Gastroesophageal sphincter (tissue), 3 donors: ENCODE measurements around the gene LELP1.
"Not testable (repeated sequence)": the region's sequence is repeated elsewhere in the genome, so short reads cannot be mapped to it uniquely, and the experiment has no call there.

Experiments used
- EP300 ChIP-seq: sonication (generic); formaldehyde crosslinking; IDR thresholded peaks from one replicate; pipeline ENCODE4 v1.6.1; 2017; ENCODE audit warnings: antibody characterized with exemption, mild to moderate bottlenecking
- POLR2A ChIP-seq, 2 donors: fragments of 450-650 bp; IDR thresholded peaks; one replicate each; pipeline ENCODE4 v1.6.1; 2017; ENCODE audit warnings: antibody characterized with exemption in 2 of 2, mild to moderate bottlenecking in 2 of 2, moderate library complexity in 1 of 2
- POLR2AphosphoS5 ChIP-seq: sonication (generic); formaldehyde crosslinking; IDR thresholded peaks from one replicate; pipeline ENCODE4 v1.6.1; 2017; ENCODE audit warnings: antibody characterized with exemption
- TF ChIP-seq, protein P1 (sequence below), 4 experiments: fragments of 200-600 bp in 2 of 4; fragments of 450-650 bp in 2 of 4; sonication (generic) in 1 of 4; IDR thresholded peaks; one replicate each; pipeline ENCODE4 v1.5.1; 2017 to 2019; ENCODE audit warnings: antibody characterized with exemption in 4 of 4, mild to moderate bottlenecking in 2 of 4, moderate library complexity in 2 of 4

DNA sequence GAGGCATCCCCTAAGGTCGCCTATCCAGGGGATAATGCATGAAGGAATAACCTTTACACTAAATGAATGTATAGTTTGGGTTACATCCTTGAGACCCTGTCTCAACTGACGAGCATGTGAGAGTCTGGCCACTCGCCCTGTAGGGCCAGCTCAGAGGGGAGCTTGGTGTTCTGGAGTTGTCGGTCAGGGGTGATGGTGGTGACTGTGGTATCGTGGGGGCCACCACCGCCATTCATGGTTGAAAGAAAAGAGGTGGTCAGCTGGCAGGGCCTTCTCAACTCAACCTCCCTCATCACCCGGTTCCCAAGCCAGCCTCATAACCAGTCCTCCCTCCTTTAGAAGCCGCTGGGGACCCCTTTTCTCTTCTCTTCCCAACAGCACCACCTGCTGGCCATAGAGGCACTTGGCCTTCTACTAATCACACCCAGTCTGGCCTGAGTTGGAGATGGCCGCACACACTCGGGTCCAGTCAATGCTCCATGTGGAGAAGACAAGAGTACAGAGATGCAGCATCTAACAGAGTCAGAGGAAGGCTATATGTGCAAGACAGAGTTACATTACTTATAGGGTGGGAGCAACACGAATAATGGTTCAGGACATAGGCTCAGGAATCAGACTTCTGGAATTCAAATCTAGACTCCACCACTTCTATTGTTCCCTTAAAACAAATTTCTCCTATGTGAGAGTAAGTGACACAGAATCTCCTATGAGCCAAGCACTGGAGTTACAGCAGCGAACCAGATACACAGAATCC lies 26.0 kb downstream of the LELP1 start:
- TF ChIP-seq, protein P1, sequence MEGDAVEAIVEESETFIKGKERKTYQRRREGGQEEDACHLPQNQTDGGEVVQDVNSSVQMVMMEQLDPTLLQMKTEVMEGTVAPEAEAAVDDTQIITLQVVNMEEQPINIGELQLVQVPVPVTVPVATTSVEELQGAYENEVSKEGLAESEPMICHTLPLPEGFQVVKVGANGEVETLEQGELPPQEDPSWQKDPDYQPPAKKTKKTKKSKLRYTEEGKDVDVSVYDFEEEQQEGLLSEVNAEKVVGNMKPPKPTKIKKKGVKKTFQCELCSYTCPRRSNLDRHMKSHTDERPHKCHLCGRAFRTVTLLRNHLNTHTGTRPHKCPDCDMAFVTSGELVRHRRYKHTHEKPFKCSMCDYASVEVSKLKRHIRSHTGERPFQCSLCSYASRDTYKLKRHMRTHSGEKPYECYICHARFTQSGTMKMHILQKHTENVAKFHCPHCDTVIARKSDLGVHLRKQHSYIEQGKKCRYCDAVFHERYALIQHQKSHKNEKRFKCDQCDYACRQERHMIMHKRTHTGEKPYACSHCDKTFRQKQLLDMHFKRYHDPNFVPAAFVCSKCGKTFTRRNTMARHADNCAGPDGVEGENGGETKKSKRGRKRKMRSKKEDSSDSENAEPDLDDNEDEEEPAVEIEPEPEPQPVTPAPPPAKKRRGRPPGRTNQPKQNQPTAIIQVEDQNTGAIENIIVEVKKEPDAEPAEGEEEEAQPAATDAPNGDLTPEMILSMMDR (IDR thresholded peaks at IDR 0.05), result peak in 1 of 4 experiments; percentile 41
- not testable (repeated sequence) for TF ChIP-seq POLR2A (IDR thresholded peaks at IDR 0.05); EP300; POLR2AphosphoS5
